ENCODE measurements around the gene RAMP3.
"Not testable (repeated sequence)": the region's sequence is repeated elsewhere in the genome, so short reads cannot be mapped to it uniquely, and the experiment has no call there.

RAMP3 gene

DNA sequence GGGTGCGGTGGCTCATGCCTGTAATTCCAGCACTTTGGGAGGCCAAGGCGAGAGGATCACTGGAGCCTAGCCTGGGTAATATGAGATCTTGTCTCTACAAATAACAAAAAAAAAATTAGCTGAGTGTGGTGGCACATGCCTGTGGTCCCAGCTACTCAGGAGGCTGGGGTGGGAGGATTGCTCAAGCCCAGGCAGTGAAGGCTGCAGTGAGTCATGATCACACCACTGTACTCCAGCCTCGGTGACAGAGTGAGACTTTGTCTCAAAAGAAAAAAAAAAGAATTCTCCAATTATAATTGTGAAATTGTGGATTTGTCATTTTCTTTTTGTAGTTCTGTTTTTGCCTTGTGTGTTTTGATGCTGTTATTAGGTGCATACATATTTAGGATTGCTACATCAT, 6.7 kb downstream of the RAMP3 start:
- not testable (repeated sequence) for DNase-seq (ENCODE audit: low read depth, low spot score)

DNA sequence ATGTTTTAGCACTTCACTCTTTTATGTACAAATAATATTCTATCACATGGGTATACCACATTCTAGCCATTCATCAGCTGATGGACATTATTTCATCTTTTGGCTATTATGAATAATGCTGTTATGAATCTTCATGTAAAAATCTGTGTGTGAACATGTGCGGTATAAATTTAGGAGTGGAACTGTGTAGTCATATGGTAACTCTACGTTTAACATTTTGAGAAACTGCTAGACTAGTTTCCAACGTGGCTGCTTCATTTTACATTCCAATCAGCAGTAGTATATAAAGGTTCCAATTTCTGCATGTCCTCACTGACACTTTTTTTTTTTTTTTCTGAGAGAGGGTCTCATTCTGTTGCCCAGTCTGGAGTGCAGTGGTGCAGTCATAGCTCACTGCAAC, 8.3 kb downstream of the RAMP3 start:
- WGBS (ENCODE audit: insufficient coverage, insufficient read length), result no CpG with 5 or more reads among the region's 3 CpGs
- H3K27ac ChIP-seq (ENCODE audit: low read length), result no peak overlapping the region
- DNase-seq (ENCODE audit: low read depth, low spot score), result no peak

More for the DNA sequence above, 6.7 kb downstream of the RAMP3 start:
- H3K36me3 ChIP-seq (ENCODE audit: control insufficient read depth, insufficient read depth, low read length); H3K4me1 ChIP-seq (ENCODE audit: control insufficient read depth, insufficient read depth, low read length); H3K9me3 ChIP-seq (ENCODE audit: control insufficient read depth, insufficient read depth, low read length); H3K27me3 ChIP-seq (ENCODE audit: control insufficient read depth, insufficient read depth, low read length); H3K27ac ChIP-seq (ENCODE audit: low read length); H3K4me3 ChIP-seq (ENCODE audit: low read length): not testable (repeated sequence)
- no CpG with 5 or more reads among the region's 3 CpGs for WGBS (ENCODE audit: insufficient coverage, insufficient read length)

DNA sequence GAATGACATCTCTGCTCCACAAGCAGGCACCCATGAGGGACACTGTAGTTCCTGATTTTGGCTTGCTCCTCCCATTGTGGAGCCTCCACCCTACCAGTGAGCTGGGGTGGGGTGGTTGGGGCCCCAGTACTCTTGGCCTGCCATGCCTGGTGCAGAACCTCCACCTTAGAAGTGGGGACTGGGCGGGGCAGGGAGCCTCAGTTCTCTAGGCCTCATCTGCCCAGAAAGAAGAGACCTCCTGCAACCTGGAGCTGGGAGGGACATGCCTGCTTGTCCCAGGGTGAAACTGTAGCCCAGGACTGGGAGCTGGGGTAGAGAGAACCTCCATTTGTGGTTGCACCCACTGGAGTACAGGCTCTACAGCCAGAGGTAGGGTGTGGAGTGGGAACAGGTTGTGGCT, 14.4 kb downstream of the RAMP3 start:
- Histone ChIP-seq H3K9me3 (ENCODE audit: control insufficient read depth, insufficient read depth, low read length) (no peaks in the 10 kb centered on the region), H3K4me1 (ENCODE audit: control insufficient read depth, insufficient read depth, low read length) (no peaks in the 10 kb centered on the region), H3K27me3 (ENCODE audit: control insufficient read depth, insufficient read depth, low read length) (no peaks in the 10 kb centered on the region), H3K36me3 (ENCODE audit: control insufficient read depth, insufficient read depth, low read length) (no peaks in the 10 kb centered on the region), H3K4me3 (ENCODE audit: low read length) (no peak overlapping the region), H3K27ac (ENCODE audit: low read length) (no peak overlapping the region)
- WGBS (ENCODE audit: insufficient coverage, insufficient read length), result no CpG with 5 or more reads among the region's 1 CpG
- DNase-seq (ENCODE audit: low read depth, low spot score), result no peak

More for the DNA sequence above, 8.3 kb downstream of the RAMP3 start:
- Histone ChIP-seq H3K4me1 (ENCODE audit: control insufficient read depth, insufficient read depth, low read length) (no peaks in the 10 kb centered on the region), H3K9me3 (ENCODE audit: control insufficient read depth, insufficient read depth, low read length) (no peaks in the 10 kb centered on the region), H3K4me3 (ENCODE audit: low read length) (no peak overlapping the region), H3K36me3 (ENCODE audit: control insufficient read depth, insufficient read depth, low read length) (no peaks in the 10 kb centered on the region), H3K27me3 (ENCODE audit: control insufficient read depth, insufficient read depth, low read length) (no peaks in the 10 kb centered on the region)

DNA sequence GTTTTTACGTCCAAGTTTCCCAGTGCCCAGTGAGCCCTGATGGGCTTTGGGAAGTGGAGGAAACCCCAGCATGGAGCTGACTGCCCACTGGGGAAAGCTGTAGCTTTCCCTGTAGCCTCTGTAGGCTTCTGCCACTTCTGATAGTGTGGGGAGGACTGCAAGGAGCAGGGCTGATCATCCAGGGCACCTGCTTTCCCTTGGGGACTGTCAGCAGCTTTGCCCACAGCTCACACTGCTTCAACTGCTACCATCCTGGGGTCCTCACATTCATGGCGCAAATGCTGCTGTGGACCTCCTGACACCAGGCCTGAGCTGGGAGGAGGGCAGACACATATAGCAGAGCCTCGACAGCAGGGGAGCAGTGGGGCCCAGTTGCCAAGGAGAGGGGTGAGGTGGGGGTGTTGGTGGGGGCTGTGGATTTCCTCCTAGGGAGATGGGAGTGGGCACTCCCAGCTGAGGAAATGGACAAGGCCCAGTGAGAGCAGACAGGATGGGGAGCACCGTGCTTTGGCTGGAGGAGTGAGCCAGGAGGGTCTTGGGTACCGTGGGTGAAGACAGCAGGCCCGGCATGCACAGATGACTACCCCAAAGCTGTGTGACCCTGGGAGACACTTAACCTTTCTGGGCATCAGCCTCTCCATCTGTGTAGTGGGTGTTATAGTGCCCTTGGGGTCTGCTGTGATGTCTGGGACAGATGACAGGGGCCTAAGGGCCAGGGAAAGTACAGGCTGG, 16.2 kb downstream of the RAMP3 start:
- H3K27ac ChIP-seq (ENCODE audit: low read length), result no peak overlapping the region
- WGBS (ENCODE audit: insufficient coverage, insufficient read length), result no CpG with 5 or more reads among the region's 6 CpGs

DNA sequence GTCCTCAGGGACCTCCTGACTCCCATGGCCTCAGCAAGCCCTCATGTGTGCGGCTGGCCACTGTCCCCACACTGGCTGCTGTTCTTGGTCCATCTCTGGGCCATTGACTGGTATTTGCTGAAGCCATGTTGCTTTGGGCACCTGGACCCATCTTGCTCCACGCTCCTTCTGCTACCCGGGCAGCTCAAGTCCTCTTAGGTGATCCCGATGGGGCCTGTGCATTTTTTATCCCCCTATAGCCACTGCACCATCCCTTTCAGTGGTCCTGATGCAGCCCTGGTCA, 16.7 kb downstream of the RAMP3 start:
- Histone ChIP-seq H3K9me3 (ENCODE audit: control insufficient read depth, insufficient read depth, low read length) (no peaks in the 10 kb centered on the region), H3K36me3 (ENCODE audit: control insufficient read depth, insufficient read depth, low read length) (no peaks in the 10 kb centered on the region), H3K4me1 (ENCODE audit: control insufficient read depth, insufficient read depth, low read length) (no peaks in the 10 kb centered on the region), H3K27ac (ENCODE audit: low read length) (no peak overlapping the region), H3K4me3 (ENCODE audit: low read length) (no peak overlapping the region), H3K27me3 (ENCODE audit: control insufficient read depth, insufficient read depth, low read length) (no peaks in the 10 kb centered on the region)
- no CpG with 5 or more reads among the region's 4 CpGs for WGBS (ENCODE audit: insufficient coverage, insufficient read length)
- no peak for DNase-seq (ENCODE audit: low read depth, low spot score)

More for the DNA sequence above, 16.2 kb downstream of the RAMP3 start:
- DNase-seq (ENCODE audit: low read depth, low spot score), result no peak
- no peaks in the 10 kb centered on the region for H3K36me3 ChIP-seq (ENCODE audit: control insufficient read depth, insufficient read depth, low read length)
- H3K27me3 ChIP-seq (ENCODE audit: control insufficient read depth, insufficient read depth, low read length), result no peaks in the 10 kb centered on the region
- H3K4me3 ChIP-seq (ENCODE audit: low read length), result no peak overlapping the region
- H3K9me3 ChIP-seq (ENCODE audit: control insufficient read depth, insufficient read depth, low read length), result no peaks in the 10 kb centered on the region
- no peaks in the 10 kb centered on the region for H3K4me1 ChIP-seq (ENCODE audit: control insufficient read depth, insufficient read depth, low read length)

DNA sequence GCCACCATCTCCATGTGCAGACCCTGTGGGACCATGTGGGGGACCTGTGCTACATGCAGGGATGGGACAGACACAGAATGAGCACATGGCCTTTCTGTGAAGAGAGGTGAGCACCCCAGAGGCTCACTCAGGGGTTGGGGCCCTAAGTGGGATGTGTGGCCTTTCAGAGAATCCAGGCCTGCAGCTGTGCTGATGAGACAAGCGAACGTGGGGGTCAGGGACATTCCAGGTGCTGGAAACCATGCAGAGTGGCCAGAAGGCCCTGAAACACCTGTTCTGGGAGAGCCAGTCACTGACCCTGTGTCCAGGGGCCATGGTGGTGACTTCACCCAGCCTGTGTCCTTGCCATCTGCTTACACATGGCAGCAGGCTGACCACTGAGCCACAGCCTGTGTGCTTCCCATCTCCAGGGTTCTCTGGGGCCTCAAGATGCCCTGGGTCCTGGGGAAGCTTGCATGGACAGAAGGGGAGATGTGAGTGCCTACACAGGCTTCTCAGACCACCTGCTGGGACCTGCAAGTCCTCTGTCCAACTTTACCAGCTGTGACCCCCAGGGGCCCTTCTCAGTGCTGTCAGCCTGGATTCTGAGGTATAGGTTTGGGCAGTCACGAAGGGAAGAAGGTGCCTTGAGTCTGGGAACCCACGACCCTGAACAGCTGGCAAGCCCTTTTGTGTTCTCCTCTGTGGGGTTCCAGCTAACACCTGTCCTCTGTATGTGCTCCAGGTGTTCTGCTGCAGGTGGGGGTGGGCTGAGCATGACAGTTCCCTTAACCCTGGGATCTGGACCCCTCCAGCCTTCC, 17.6 kb downstream of the RAMP3 start:
- Histone ChIP-seq H3K9me3 (ENCODE audit: control insufficient read depth, insufficient read depth, low read length) (no peaks in the 10 kb centered on the region), H3K36me3 (ENCODE audit: control insufficient read depth, insufficient read depth, low read length) (no peaks in the 10 kb centered on the region), H3K27me3 (ENCODE audit: control insufficient read depth, insufficient read depth, low read length) (no peaks in the 10 kb centered on the region), H3K4me1 (ENCODE audit: control insufficient read depth, insufficient read depth, low read length) (no peaks in the 10 kb centered on the region), H3K27ac (ENCODE audit: low read length) (no peak overlapping the region), H3K4me3 (ENCODE audit: low read length) (no peak overlapping the region)
- no CpG with 5 or more reads among the region's 4 CpGs for WGBS (ENCODE audit: insufficient coverage, insufficient read length)
- no peak for DNase-seq (ENCODE audit: low read depth, low spot score)

DNA sequence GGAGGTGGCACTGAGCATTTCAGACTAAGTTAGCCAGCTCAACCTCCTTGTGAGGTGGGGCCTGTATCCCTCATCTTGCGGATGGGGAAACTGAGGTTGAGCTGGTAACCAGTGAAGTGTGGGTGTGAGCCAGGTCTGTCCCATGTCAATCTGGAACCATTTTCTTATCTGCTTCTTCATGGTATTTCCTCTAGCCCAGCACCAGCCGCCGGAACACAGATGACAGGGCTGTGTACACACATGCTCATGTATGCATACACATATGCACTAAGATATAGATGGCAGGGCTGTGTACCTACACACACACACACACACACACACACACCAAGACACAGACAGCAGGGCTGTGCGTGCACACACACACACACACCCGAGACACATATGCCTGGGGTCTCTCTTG, 18.5 kb downstream of the RAMP3 start:
- no peak for DNase-seq (ENCODE audit: low read depth, low spot score)
- no peaks in the 10 kb centered on the region for H3K9me3 ChIP-seq (ENCODE audit: control insufficient read depth, insufficient read depth, low read length)
- no peaks in the 10 kb centered on the region for H3K36me3 ChIP-seq (ENCODE audit: control insufficient read depth, insufficient read depth, low read length)
- no CpG with 5 or more reads among the region's 5 CpGs for whole genome bisulfite sequencing (ENCODE audit: insufficient coverage, insufficient read length)
- no peaks in the 10 kb centered on the region for H3K27me3 ChIP-seq (ENCODE audit: control insufficient read depth, insufficient read depth, low read length)
- no peak overlapping the region for H3K27ac ChIP-seq (ENCODE audit: low read length)
- no peak overlapping the region for H3K4me3 ChIP-seq (ENCODE audit: low read length)
- no peaks in the 10 kb centered on the region for H3K4me1 ChIP-seq (ENCODE audit: control insufficient read depth, insufficient read depth, low read length)

DNA sequence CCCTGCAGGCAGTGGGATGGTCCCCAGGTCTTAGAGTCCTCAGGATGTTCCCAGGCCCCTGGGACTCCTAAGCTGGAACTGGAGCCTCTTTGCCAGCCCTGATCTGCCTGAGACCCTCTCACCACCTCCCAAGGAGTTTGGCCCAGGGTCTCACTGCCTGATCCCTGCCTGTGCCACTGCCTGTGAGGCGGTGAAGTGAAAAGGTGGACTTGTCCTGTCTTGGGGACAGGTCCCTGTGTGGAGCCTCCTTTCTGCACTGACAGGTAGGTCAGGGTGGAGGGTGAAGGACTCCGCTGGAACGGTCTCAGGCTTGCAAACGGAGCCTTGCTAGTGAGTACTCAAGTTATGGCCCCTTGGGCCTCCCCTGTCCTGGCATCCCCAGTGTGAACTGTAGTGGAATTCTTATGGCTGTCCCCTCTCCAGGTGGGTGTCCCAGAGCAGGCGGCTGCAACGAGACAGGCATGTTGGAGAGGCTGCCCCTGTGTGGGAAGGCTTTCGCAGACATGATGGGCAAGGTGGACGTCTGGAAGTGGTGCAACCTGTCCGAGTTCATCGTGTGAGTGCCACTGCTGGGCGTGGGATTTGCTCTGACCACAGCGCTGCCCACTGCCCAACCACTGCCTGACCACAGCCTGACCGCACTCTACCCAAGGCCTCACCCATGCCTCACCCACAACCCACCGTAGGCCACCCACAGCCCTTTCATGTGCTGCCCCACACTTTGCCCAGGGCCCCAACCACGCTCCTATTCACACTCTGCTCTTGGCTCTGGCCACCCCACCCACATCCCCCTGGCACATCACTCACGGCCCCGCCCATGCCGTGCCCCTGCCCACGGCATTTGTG, 19.5 kb downstream of the RAMP3 start:
- Histone ChIP-seq H3K27me3 (ENCODE audit: control insufficient read depth, insufficient read depth, low read length) (no peaks in the 10 kb centered on the region), H3K36me3 (ENCODE audit: control insufficient read depth, insufficient read depth, low read length) (no peaks in the 10 kb centered on the region), H3K27ac (ENCODE audit: low read length) (no peak overlapping the region), H3K4me3 (ENCODE audit: low read length) (no peak overlapping the region), H3K9me3 (ENCODE audit: control insufficient read depth, insufficient read depth, low read length) (no peaks in the 10 kb centered on the region), H3K4me1 (ENCODE audit: control insufficient read depth, insufficient read depth, low read length) (no peaks in the 10 kb centered on the region)
- no peak for DNase-seq (ENCODE audit: low read depth, low spot score)
- WGBS (ENCODE audit: insufficient coverage, insufficient read length), result no CpG with 5 or more reads among the region's 19 CpGs

DNA sequence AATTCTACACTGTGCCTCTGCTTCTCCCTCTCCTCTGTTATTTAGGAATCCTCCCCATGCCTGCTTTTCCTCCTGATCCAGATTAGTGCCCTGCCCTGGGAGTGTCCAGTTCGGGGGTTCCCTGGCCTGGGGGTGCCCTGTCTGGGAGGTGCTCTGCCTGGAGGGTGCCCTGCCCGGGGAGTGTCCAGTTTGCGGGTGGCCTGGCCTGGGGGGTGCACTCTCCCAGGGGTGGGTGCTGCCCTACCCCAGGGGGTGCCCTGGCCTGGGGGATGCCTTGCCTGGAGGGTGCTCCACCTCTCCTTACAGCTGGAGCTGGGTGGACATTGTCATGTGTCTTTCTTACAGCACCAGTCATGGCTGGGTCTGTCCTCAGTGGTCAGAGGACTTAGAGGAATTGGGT, 20.2 kb downstream of the RAMP3 start:
- no peak overlapping the region for H3K27ac ChIP-seq (ENCODE audit: low read length)
- H3K27me3 ChIP-seq (ENCODE audit: control insufficient read depth, insufficient read depth, low read length), result no peaks in the 10 kb centered on the region
- no peaks in the 10 kb centered on the region for H3K9me3 ChIP-seq (ENCODE audit: control insufficient read depth, insufficient read depth, low read length)
- no CpG with 5 or more reads among the region's 3 CpGs for WGBS (ENCODE audit: insufficient coverage, insufficient read length)
- no peak overlapping the region for H3K4me3 ChIP-seq (ENCODE audit: low read length)
- no peaks in the 10 kb centered on the region for H3K36me3 ChIP-seq (ENCODE audit: control insufficient read depth, insufficient read depth, low read length)
- H3K4me1 ChIP-seq (ENCODE audit: control insufficient read depth, insufficient read depth, low read length), result no peaks in the 10 kb centered on the region
- DNase-seq (ENCODE audit: low read depth, low spot score), result no peak

Measured in iPS DF 6.9 (cell line).